NCI-H69 (cell line): Measurements from ENCODE around the gene KRTAP5-5.
"Not testable (repeated sequence)": the region's sequence is repeated elsewhere in the genome, so short reads cannot be mapped to it uniquely, and the experiment has no call there.

Experiments
- DNase-seq: peaks from one replicate; lab custom pipeline; 2025; lab: John Stamatoyannopoulos, UW

Gene KRTAP5-5

DNA sequence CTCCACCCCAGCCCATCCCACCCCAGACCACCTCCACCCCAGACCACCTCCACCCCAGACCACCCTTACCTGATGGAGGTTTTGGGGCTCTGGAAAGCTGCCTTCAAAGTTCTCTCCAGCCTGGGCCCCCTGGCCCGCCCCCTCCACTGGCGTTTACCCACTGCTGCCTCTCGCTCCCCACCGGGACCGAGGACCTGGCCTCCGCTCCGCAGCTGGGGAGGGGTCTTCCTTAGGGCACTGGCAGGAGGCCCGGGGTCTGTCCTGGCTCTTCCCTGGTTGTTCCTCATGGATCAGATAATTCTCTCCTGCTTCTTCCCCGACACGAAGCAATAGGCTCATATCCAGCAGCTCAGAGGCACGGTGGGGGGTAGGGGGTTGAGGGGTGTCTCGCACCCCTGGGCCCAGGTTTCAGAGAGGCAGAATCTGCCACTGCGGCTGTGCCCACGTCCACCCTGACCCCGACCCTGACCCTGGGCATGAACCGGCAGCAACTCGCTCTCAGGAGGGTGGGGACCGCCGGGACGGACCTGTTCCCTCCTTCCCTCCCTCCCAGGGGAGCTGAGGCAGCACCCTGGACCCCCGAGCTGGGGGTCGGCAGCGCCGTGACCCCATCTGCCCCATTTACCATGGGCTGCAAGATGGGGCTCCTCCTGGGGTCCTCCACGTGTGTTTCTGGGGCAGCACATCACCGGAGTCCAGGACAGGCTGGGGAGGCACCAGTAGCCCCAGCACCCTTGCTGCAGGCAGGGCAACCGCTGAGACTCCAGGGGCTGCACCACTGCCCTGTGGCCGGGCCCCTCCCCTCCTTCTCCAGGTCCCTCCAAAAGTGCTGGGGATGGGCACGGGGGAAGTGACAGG, 12.9 kb downstream of the KRTAP5-5 start:
- DNase-seq = no peak

DNA sequence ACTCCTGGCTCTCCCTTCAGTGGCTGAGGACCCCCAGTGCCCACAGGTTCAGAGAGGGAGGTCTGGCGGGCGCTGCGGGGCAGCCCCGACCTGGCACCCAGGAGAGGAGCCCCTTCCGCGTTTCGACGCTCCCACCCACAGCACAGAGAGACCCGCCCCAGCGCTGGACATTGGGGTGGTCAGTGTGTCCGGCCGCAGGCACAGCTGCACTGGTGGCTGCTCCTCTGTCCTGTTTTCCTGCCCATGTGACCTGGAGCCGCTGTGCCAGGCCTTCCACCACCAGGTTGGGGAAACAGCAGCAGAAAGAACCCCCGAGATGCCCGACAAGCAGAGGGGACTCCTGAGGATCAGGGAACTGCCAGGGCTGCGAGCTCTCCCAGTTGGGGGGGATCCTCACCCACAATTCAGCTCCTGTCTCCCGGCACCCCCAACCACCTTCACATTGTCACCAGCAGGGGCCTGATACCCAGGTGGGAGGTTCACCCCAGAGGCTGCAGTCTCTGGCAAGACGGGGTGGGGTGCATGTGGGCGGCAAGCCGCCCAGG, 13.6 kb downstream of the KRTAP5-5 start:
- no peak for DNase-seq

DNA sequence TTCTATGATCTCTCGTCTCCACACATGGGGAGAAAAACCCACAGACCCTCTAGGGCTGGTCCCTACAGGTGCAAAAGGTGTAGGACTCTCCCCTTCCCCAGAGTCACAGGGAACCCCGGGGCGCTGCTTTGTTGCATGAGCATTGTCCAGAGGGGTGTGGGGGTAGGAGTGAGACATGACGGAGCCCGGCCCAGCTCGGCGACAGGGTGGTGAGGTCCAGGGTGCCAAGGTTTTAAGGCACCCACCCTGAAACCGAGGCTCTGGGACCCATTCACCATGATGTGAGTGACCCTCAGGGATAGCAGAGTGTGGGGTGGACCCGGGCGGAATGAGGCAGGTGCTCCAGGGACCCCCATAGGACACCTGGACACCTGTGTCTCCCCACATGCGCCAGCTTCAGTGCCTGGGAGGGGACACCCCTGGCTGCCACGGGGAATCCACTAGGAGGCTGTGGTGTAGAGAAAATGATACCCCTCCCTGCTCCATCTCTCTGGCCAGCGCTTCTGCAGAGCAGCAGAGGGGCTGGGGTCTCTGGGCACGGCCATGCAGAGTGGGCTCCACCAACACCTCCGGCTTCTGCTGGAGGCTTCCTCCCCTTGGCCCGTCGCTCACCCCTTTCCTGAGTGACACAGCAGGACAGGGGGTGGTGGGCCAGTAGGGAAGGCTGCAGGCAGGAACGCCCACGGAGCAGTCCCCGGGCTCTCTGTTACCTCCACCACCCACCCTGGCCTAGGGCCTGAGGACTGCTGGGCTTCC, 15.2 kb downstream of the KRTAP5-5 start:
- no peak for DNase-seq

DNA sequence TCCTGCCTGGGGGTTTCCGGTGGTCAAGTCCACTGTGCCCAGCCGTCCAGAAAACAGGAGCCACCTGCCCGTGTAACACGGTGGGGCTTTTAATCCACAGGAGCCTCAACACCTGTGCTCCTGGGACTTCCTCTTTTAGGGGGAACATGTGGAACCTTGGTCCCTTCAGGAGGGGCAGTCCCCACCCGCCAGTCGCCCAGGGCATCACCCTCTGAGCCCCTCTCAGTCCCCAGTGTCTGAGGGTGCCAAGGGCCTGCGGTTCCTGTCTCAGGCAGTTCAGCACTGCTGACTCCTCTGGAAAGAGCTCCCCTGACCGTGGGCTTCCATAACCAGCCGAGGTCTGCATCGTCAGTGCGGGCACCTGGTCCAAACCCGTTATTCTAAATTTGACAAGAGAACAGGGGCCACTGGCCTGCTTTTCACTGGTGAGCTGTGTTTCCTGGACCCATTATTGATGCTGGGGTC, 15.8 kb downstream of the KRTAP5-5 start:
- no peak for DNase-seq

DNA sequence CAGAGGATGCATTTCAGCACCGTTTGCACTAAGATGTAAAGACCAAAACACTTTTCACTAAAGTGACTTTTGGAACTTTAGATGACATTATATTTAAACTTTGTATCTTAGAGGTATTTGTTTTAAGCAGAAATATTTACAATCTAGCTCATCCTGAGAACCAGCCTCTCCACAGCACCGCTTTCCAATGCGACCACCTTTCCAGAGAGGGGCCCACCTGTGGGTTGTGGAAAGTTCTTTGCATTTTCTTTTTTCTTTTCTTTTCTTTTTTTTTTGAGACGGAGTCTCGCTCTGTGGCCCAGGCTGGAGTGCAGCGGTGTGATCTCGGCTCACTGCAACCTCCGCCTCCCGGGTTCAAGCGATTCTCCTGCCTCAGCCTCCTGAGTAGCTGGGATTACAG, 17.0 kb downstream of the KRTAP5-5 start:
- DNase-seq = not testable (repeated sequence)

DNA sequence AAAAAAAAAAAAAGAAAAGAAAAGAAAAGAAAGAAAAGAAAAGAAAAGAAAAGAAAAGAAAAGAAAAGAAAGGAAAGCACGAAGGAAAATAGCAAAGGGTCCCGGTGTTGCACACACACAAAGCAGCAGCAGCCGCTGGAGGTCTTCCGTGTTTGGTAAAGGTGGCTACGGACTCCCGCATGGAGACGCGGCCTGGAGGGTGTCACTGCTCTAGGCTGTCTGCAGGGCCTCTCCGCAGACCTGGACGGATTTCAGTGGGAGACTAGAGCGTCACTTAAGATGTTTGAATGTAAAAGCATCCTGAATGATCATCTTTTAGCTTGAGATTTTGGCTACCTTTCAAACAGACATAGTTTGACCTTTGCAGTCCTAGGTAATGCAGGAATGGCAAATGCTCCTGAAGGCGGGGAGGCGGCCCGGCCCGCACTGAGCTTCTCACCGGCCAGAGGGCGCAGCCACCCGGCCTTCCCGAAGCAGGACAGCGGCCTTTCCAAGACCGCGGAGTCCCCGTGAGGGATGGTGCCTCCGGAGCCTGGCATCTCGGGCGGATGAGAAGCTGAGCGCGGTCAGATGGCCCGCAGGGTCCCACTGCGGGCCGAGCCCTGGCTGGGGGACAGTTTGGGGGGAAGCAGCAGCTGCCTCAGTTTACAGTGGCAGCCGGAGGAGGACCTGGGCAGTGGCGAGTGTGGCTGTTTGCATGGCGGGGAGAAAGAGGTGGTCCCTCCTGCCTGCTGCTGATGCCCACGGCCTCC, 18.5 kb downstream of the KRTAP5-5 start:
- DNase-seq = no peak

DNA sequence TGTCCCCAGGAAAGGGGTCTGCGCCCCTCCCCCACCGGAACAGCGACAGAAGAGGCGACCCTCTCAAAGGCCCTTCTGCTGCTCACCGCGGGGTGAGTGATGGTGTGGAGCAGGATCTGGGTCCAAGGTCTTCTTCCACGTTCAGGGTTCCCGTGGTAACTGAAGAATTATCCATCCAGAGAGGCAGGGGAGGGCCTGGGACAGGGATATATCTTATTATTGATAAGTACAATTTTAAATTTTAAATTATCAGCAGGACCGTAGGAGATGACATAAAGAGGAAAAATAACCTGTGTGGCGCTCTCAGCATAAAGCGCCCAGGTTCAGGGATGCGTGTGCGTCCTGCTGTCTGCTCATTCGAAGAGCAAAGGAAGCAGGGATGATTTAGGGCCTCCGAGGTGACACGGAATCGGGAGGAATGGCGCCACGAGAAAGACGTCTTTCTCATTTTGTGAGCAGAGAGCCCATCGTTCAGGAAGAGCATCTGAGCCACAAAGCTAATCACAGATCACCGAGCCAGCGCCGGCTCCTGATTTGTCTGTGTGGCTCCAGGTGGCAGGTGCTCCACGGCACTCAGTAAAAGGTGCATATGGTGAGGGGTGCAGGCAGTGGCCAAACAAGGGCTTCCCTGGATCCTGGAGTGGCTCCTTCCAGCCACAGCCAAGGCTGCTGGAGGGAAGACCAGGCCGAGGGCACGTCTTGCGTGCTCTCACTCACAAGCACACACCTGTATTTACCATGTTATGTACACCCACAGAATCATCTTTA, 19.3 kb downstream of the KRTAP5-5 start:
- no peak for DNase-seq

DNA sequence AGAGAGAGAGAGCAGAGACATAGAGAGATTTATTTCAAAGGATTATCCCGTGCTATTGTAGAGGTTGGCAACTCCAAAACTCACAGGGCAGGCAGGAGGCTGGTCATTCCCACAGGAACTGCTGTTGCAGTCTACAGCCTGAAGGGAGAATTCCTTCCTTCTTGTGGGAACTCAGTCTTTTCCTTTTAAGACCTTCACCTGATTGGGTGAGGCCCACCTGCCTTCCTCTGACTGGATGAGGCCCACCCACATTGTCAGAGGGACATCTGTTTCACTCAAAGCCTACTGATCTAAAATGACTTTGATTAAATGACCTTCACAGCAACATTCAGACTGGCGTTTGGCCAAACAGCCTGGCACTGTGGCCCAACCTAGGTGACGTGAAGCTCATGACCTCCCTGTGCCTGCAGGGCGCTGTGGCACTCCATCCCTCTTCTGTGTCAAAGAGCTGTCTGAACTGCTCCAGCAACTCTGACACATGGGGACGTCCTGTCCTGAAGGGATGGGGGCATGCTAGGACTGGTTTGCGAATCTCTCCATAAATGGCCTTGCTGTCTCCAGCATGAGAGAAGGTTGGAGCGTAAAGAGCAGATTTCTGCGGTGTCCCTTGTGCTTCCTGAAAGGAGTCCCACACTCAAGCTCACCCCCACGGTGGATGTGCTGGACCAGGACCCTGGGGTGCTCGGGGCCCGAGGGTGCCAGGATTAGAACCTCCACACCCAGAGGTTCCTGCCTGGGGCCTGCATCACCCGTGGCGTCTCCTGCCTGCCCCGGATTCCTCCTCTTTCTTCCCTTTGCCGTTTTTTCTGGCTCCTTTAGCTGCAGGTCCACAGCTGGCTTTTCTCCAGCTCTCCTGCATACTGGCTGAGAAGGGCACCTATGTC, 20.7 kb downstream of the KRTAP5-5 start:
- DNase-seq = no peak

DNA sequence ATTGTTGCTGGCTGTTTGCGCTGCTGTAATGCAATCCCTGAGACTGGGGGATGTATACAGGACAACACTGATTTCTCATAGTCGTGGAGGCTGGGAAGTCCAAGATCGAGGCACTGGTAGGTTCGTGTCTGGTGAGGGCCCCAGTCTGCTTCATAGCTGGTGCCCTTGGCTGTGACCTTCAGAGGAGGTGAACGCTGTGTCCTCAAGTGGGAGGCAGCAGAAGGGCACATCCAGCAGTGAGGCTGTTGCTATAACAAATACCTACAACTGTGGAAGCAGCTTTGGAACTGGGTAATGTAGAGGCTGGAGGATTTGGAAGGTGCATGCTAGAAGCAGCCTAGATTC, 21.3 kb downstream of the KRTAP5-5 start:
- no peak for DNase-seq

DNA sequence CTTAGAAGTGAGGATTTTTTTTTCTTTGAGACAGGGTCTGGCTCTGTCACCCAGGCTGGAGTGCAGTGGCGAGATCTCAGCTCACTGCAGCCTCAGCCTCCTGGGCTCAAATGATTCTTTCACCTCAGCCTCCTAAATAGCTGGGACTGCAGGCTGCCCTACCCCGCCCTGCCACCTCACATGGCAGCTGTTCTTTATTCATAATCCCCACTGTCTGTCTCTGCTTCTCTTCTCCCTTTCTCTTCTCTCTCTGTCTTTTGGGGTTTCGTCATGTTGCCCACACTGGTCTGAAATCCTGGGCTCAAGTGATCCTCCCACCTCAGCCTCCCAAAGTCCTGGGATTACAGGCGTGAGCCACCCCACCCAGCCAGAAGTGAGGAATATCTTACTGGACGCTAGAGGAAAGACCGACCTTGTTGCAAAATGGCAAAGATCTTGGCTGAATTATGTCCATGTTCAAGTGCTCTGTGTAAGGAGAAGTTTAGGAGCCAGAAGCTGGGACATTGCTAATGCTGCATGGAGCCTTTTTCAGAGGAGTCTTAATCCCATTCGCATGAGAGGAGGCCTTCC, 21.9 kb downstream of the KRTAP5-5 start:
- no peak for DNase-seq

DNA sequence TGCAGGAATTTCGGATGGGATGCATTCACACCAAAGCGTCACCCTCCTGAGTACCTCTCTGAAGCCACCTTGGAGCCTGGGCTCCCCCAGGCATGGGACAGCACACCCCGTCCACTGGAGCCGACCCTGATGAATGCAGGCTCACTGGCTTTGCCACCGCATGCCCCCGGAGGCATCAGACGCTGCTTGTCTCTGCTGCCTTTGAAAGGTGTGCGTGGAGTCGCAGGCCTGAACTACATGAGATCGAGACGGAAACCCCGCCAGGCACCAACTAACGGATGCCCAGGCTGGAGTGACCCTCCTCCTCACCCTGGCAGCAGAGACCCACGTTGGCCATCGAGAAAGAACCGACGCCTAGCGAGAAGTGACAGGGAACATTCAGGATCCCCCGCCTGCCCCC, 22.5 kb downstream of the KRTAP5-5 start:
- DNase-seq = no peak

DNA sequence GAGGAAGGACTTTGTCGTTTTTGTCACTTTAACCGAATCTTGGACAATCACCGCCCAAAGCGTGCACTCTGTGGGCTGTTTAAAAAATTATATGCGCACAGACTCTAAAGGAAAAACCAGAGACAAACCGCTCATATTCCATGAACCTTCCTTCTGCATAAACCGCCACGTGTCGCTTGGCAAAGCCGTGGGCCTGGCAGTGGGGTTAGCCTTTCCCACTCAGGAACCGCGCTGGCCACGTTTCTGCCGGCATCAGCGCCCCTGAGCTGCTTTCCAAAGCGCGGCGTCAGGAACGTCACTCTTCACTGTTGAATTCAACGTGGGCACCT, 22.8 kb downstream of the KRTAP5-5 start:
- no peak for DNase-seq

DNA sequence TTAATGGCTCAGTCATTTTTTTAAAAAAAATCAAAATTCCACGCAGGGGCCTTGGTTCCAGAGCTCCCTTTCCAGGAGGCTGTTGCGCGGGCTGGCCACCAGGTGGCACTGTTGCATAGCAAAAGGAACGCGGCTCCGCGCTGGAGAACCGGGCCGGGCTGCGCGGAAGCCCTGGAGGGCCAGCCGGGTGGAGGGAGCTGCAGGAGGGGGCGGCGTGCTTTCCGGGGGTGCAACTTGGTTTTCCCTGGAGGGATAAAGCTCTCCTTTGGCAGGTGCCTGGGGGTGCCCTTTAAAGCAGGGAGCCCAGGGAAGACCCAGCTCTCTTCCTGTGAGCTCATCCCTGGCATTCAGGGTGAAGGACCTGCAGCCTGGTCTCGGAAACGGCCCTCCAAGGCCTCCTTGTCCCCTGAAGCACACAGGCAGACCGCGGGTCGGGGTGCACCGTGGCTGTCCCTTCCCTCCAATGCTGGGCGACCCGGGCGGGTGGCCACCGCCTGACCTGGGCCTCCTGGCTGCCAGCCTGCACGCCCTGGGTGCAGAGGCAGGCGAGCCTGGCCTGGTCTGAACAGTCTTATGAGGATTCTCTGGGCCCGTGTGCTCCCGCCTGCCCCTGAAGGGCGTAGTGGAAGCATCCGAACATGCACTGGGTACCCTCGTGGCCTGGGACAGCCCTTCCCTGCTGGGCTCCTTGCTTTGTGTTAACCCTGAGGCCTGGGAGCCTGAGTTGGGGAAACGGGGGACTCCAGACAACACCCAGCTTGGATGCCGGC, 23.4 kb downstream of the KRTAP5-5 start:
- DNase-seq = peak; percentile 73

DNA sequence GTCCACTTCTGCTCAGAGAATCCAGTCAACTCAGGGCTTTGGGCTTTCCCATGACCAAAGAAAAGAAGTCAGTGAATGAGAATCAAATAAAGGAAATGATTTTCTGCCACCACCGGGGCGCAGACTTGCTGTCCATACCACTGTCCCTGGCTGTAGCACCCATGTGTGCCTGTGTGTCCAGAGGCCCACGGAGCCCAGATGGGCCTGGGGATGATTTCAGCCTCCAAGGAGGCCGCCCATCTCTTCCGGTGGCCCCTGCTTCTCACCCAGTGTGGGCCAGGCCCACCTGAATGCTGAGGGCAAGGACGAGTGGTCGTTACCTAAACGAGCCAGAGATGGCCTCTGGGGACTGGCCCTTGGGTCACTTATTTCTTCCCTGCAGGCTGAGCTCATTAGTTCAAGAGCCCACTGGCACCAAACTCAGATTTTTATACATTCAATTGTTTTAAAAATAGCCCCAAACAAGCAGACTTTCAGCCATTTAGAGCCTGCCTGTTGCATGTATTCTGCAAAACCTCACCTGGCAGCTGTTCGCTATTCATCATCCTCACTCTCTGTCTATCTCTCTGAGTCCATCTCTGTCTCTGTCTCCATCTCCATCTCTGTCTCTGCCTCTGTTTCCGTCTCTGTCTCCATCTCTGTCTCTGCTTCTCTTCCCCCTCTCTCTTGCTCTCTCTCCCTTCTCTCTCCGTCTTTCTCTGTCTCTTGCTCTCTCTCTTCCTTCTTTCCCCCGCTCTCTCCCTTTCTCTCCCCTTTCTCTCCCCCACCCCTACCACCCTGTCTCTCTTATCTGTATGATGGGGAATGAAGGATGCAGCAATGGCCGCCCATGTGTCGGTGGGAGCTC, 24.2 kb downstream of the KRTAP5-5 start:
- no peak for DNase-seq

DNA sequence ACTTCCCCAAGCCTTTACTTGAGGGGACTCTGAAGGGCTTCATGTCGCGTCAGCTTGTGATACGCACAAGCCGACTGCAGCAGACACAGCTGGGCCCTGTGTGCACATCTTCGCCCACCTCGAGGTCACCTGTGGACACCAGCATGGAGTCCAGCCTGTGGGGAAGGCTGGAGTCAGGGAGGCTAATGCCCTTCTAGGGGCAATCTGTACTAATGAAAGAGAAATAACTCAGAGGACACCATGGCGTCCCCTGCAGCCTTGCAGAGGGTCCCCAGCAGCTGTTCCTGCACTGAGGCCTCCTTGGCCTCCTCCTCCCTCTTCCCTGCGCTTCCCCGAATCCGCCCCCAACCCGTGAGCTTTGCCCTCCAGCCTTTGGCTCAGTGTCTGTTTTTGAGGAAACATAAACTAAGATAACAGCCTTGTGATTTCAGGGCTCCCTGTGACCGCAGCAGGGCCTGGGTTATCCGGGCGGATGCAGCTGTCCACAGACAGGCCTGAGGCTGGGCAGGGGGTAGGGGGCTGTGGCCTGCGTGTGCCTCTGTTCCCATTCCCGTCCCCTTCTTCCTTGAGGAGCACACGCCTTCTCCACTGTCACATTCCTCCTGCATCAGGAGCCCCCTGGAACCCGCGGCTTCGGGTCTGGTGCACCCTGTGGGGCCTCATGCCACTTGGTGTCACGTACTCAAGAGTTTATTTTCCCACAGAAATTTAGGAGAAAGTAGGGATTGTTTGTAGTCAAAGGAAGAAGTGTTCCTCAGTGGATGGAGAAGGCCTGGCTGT, 25.0 kb downstream of the KRTAP5-5 start:
- DNase-seq = no peak

DNA sequence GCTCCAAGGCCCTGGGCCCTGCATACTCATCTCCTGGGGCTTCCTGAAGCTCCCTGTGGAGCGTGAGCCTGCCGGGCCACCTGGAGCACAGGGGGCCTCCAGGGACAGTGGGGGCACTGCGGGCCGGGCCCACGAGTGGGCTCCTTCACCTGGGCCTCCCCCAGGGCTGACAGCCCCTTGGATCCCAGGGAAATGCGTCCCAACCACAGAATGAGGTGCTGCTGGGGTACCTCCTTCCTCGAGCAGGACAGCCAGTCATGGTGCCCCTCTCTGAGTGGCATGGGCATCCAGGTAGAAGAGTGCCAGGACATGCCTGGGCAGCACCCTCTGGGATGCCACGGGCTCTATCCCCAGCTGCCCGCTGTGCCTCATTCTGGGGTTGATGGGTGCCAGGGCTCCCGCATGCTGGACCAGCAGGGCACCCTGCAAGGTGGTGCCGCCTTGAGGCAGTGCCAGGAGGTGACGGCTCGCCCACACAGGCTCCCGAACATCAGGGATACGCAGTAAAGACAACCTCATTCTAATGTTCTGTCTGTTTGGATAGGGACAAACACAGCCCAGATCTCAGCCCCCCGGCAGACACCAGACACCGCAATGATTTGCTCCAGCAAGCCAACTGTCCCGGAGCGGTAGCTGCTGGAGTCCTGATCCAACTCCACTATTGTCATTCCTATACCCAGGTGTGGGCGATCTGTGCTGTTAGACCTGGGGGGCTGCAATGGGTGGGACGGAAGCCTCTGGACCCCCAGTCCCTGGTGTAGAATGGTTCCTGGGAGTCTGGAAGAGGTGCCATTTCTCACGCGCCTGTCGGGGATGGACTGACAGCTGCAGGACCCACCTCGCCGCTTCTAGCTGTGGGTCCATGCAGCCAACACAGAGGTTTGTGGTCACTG, 25.8 kb downstream of the KRTAP5-5 start:
- no peak for DNase-seq

DNA sequence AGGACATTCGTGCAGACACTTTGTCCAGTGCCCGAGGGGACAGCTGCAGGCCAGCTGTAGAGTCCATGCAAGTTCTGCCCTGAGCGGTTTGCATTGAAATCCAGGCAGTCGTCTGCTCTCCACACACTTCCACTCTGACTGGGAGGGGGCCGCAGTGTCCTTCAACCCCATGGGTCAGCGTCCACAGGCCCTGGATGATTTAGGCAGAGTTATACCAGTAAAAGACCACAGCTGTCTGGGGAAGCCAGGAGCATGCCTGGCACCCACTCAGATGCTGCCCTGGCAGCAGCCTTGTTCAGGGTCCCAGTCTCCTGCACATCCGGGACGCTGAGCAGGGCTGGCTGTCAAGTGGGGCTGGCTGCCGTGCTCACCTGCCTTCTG, 26.5 kb downstream of the KRTAP5-5 start:
- DNase-seq = no peak
